Activated CD4-positive, alpha-beta T cell treated with anti-CD3 and anti-CD28 coated beads for 36 hours (primary cell): Measurements from ENCODE around the gene PLSCR2. TPM values are rescaled to one million over a fixed set of nuclear protein-coding genes. Genes with fewer than 3 reads are reported as not detected.

ENCODE experiments used
- total RNA-seq, 2 experiments: library from RNA; stranded (reverse); gene quantifications; one replicate each; pipeline ENCODE4 v1.2.3, GENCODE V29; 2021

PLSCR2 gene
- total RNA-seq, 2 experiments from 2014 or later, result 0.25 TPM; not detected in 1

Other genes with a start within 250 kb of the PLSCR2 start
- not detected for gene PLSCR4, start 218.5 kb downstream of the PLSCR2 start, total RNA-seq
- gene PLSCR1, start 75.0 kb upstream of the PLSCR2 start, total RNA-seq, result 10 to 100 TPM; 65.1 to 66.1 TPM
- not detected for gene PLSCR5, start 135.8 kb upstream of the PLSCR2 start, total RNA-seq